Measurements from ENCODE around the gene TM4SF5.

DNA sequence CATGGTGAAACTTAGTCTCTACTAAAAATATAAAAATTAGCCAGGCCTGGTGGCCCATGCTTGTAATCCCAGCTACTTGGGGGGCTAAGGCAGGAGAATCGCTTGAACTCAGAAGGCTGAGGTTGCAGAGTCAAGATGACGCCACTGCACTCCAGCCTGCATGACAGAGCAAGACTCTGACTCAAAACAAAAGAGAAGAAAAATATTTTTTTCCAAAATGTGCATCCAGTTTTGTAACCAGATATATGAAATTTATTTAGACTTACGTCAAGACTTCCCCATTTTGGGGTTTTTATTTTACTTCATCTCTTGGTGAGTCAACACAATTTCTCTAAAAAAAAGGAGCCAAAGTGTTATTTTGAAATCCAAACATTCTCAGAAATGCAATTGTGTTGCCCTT lies 5.5 kb upstream of the TM4SF5 start:
- TF ChIP-seq GATA2 (IDR thresholded peaks at IDR 0.05; ENCODE audit: low read depth, low read length) (no peak), GATA3 (IDR thresholded peaks at IDR 0.05; ENCODE audit: low read depth, low read length) (no peak)
